Testis (tissue), 3 donors: Measurements from ENCODE around the gene FCAMR. TPM values are rescaled to one million over a fixed set of nuclear protein-coding genes. Genes with fewer than 3 reads are reported as not detected.

Experiments used
- DNase-seq: peaks from one replicate; pipeline ENCODE4 v3.0.0-alpha.2; 2019
- H3K27ac ChIP-seq, 2 donors: fragments of 200-600 bp; sonication (generic); one replicate each; pipeline ENCODE4 v1.5.1; 2019
- H3K27me3 ChIP-seq: fragments of 200-600 bp; sonication (generic); one replicate; pipeline ENCODE4 v1.5.1; 2019
- H3K36me3 ChIP-seq: fragments of 200-600 bp; sonication (generic); one replicate; pipeline ENCODE4 v1.5.1; 2017; ENCODE audit warnings: low read depth; ENCODE audit errors: missing control alignments
- H3K4me1 ChIP-seq: fragments of 200-600 bp; sonication (generic); one replicate; pipeline ENCODE4 v1.5.1; 2019
- H3K4me3 ChIP-seq, 2 donors: fragments of 200-600 bp; sonication (generic); one replicate each; pipeline ENCODE4 v1.5.1; 2017 to 2019
- H3K9me3 ChIP-seq: fragments of 200-600 bp; sonication (generic); one replicate; pipeline ENCODE4 v1.5.1; 2017
- POLR2A ChIP-seq: fragments of 450-650 bp; IDR thresholded peaks from one replicate; pipeline ENCODE4 v1.6.1; 2017; ENCODE audit warnings: antibody characterized with exemption, mild to moderate bottlenecking, moderate library complexity
- whole genome bisulfite sequencing, 2 donors: methylation state at CpG; one replicate each; pipeline ENCODE4 v1.1.5; 2018; 5-methylcytosine and 5-hydroxymethylcytosine counted together
- intact Hi-C: fragments of 100-400 bp; cut with DNase I; formaldehyde crosslinking; loops from one replicate; pipeline ENCODE4 v1.15.1; 2023; ENCODE audit warnings: low total_unique reads
- polyA plus RNA-seq: library from polyadenylated mRNA; stranded (reverse); fragments of 350-450 nt; fragmentation: Illumina TruSeq; extraction: RNeasy Lipid Tissue Mini Kit (QIAGEN cat#74804); gene quantifications from one replicate; pipeline ENCODE4 v1.2.3, GENCODE V29; 2014; ENCODE audit warnings: low read depth, low replicate concordance; ENCODE audit not compliant: insufficient read depth
- total RNA-seq, 2 donors: library from RNA; depleted of rRNA; stranded (reverse); fragments of >200 nt; gene quantifications; one replicate each; pipeline ENCODE4 v1.2.3, GENCODE V29; 2016
- TF ChIP-seq, protein P1 (sequence below), 3 experiments: fragments of 450-650 bp in 2 of 3; fragments of 200-600 bp in 1 of 3; sonication (generic) in 1 of 3; IDR thresholded peaks; one replicate each; pipeline ENCODE4 v1.5.1; 2016 to 2019; ENCODE audit warnings: antibody characterized with exemption in 3 of 3, mild to moderate bottlenecking in 2 of 3, moderate library complexity in 1 of 3

The FCAMR gene
- total and polyA plus RNA-seq, 3 donors from 2014 or later, result 0.31 to 0.41 TPM; not detected in 1

GRCh38 chr1:206951318-206952100 lies 18.8 kb downstream of the FCAMR start:
- no peak for DNase-seq
- 86 to 92% methylated on average over 4 of the region's 4 CpGs for WGBS, 2 donors
- H3K9me3 ChIP-seq, result no peaks in the 10 kb centered on the region
- no peak overlapping the region for H3K4me3 ChIP-seq
- H3K27me3 ChIP-seq, result no peaks in the 10 kb centered on the region
- H3K27ac ChIP-seq, result no peak overlapping the region
- H3K4me1 ChIP-seq, result no peaks in the 10 kb centered on the region
- intact Hi-C loops, result no loop called here
- TF ChIP-seq, protein P1, sequence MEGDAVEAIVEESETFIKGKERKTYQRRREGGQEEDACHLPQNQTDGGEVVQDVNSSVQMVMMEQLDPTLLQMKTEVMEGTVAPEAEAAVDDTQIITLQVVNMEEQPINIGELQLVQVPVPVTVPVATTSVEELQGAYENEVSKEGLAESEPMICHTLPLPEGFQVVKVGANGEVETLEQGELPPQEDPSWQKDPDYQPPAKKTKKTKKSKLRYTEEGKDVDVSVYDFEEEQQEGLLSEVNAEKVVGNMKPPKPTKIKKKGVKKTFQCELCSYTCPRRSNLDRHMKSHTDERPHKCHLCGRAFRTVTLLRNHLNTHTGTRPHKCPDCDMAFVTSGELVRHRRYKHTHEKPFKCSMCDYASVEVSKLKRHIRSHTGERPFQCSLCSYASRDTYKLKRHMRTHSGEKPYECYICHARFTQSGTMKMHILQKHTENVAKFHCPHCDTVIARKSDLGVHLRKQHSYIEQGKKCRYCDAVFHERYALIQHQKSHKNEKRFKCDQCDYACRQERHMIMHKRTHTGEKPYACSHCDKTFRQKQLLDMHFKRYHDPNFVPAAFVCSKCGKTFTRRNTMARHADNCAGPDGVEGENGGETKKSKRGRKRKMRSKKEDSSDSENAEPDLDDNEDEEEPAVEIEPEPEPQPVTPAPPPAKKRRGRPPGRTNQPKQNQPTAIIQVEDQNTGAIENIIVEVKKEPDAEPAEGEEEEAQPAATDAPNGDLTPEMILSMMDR (IDR thresholded peaks at IDR 0.05), result no peak
- no peak for TF ChIP-seq POLR2A
- no peaks in the 10 kb centered on the region for H3K36me3 ChIP-seq

GRCh38 chr1:206949641-206950040 lies 20.6 kb downstream of the FCAMR start:
- Histone ChIP-seq H3K27ac (no peak overlapping the region), H3K4me1 (no peaks in the 10 kb centered on the region), H3K27me3 (no peaks in the 10 kb centered on the region), H3K4me3 (no peak overlapping the region), H3K36me3 (no peaks in the 10 kb centered on the region), H3K9me3 (no peaks in the 10 kb centered on the region)
- intact Hi-C loops, result no loop called here
- no peak for DNase-seq
- no peak for TF ChIP-seq POLR2A
- TF ChIP-seq, protein P1 (IDR thresholded peaks at IDR 0.05), result no peak
- WGBS, 2 donors, result 97% methylated on average over 5 of the region's 5 CpGs

DNA sequence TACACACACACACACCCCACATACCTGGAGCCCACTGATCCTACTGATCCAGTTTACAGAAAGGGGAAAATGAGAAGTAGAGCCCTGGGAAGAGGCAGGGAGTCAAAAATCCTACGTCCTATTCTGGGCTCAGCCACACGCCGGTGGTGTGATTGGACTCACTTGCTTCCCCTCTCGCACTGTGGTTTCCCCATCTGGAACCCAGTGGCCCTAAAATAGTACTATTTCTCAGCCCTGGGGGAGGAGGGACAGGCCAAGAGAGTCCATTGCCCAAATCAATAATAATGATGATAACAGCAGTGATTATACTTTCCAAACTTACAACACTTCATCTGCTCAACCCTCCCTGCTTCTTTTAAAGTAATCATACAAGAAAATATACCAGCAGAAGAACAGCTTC lies 21.1 kb downstream of the FCAMR start:
- H3K27me3 ChIP-seq, result no peaks in the 10 kb centered on the region
- H3K4me3 ChIP-seq, result no peak overlapping the region
- WGBS, 2 donors, result 75 to 98% methylated on average over 4 of the region's 4 CpGs
- H3K4me1 ChIP-seq, result no peaks in the 10 kb centered on the region
- H3K9me3 ChIP-seq, result no peaks in the 10 kb centered on the region
- DNase-seq, result no peak
- H3K36me3 ChIP-seq, result no peaks in the 10 kb centered on the region
- TF ChIP-seq, protein P1 (IDR thresholded peaks at IDR 0.05), result no peak
- TF ChIP-seq POLR2A, result no peak
- intact Hi-C loops, result no loop called here
- H3K27ac ChIP-seq, result no peak overlapping the region

GRCh38 chr1:206947255-206947654 lies 23.0 kb downstream of the FCAMR start:
- intact Hi-C loops, result no loop called here
- Histone ChIP-seq H3K4me1 (no peaks in the 10 kb centered on the region), H3K27me3 (no peaks in the 10 kb centered on the region), H3K27ac (no peak overlapping the region), H3K36me3 (no peaks in the 10 kb centered on the region), H3K9me3 (no peaks in the 10 kb centered on the region), H3K4me3 (no peak overlapping the region)
- DNase-seq, result no peak
- TF ChIP-seq, protein P1 (IDR thresholded peaks at IDR 0.05), result no peak
- no peak for TF ChIP-seq POLR2A
- WGBS, 2 donors, result 88 to 94% methylated on average over 3 of the region's 3 CpGs

- Histone ChIP-seq H3K36me3 (no peaks in the 10 kb centered on the region), H3K9me3 (no peaks in the 10 kb centered on the region), H3K4me3 (no peak within 1 kb of the TSS), H3K4me1 (no peaks in the 10 kb centered on the region), H3K27ac (no peak within 1 kb of the TSS), H3K27me3 (no peaks in the 10 kb centered on the region)
- DNase-seq, result no peak
- TF ChIP-seq, protein P1 (IDR thresholded peaks at IDR 0.05), result no peak
- TF ChIP-seq POLR2A, result no peak
- intact Hi-C loops, result no loop called here
- 49 to 53% methylated on average over 4 to 7 of the region's 7 CpGs for WGBS, 2 donors
Observed at GRCh38 chr1:206946261-206946660, 24.0 kb downstream of the FCAMR start, which contains the start of gene PIGR. PIGR (minus strand) TSS chr1:206946466; CDS start chr1:206940531, 5,935 bp downstream.
